Fibroblast of lung (primary cell): ENCODE data around the gene PPP2R3B.

Experiments
- CTCF ChIP-seq, 2 donors: IDR thresholded peaks in 1 of 2; conservative IDR thresholded peaks in 1 of 2; 1 replicate in 1 of 2; 2 replicates in 1 of 2; pipeline ENCODE4 v1.5.1; 2011 to 2012; ENCODE audit warnings: low read length in 2 of 2, control low read depth in 1 of 2, inconsistent platforms in 1 of 2, low read depth in 1 of 2, mild to moderate bottlenecking in 1 of 2
- EZH2 ChIP-seq: IDR thresholded peaks from 2 replicates; pipeline ENCODE4 v1.5.1; 2012; ENCODE audit warnings: low read length, control low read depth, mild to moderate bottlenecking; ENCODE audit errors: missing control alignments

GRCh38 chrX:362351-362750, 24.4 kb downstream of the PPP2R3B start:
- TF ChIP-seq EZH2: no peak
- no peak for TF ChIP-seq CTCF (conservative IDR thresholded peaks at IDR 0.05 in 1 of 2, IDR thresholded peaks at IDR 0.05 in 1 of 2; ENCODE audit: low read depth in 1 of 2, low read length in 2 of 2)
